ENCODE data around the gene GALNT14. TPM values are rescaled to one million over a fixed set of nuclear protein-coding genes. Genes with fewer than 3 reads are reported as not detected.

GALNT14 gene
- total RNA-seq, 1 experiment from 2014 or later = 68.4 TPM

Other genes with a start within 250 kb of the GALNT14 start
- gene CAPN14, start 79.1 kb upstream of the GALNT14 start, total RNA-seq (2014; rRNA removed; shearing (Covaris generic)) = not detected in 2 replicates
- not detected in 2 replicates for gene EHD3, start 95.7 kb upstream of the GALNT14 start, total RNA-seq (2014; rRNA removed; shearing (Covaris generic))